ENCODE measurements around the gene SYNE1. TPM values are rescaled to one million over a fixed set of nuclear protein-coding genes. Genes with fewer than 3 reads are reported as not detected.

SYNE1 gene
- total RNA-seq, 1 donor from 2014 or later: 14.2 TPM

GRCh38 chr6:152272486-152272885 is 364.7 kb downstream of the SYNE1 start:
- H3K4me3 Mint-ChIP-seq (ENCODE audit: low read depth): no peak overlapping the region

GRCh38 chr6:152271776-152272464 is 365.2 kb downstream of the SYNE1 start:
- Mint-ChIP-seq H3K27me3 (ENCODE audit: low read depth) (no peaks in the 10 kb centered on the region), H3K36me3 (ENCODE audit: low read depth) (peaks cover 15% of the 10 kb centered on the region), H3K27ac (no peak overlapping the region), H3K4me1 (ENCODE audit: low read depth) (peaks cover 15% of the 10 kb centered on the region), H3K4me3 (ENCODE audit: low read depth) (no peak overlapping the region), H3K9me3 (no peaks in the 10 kb centered on the region)
- intact Hi-C loops (cut with micrococcal nuclease): no loop called here
- DNase-seq (ENCODE audit: low spot score): no peak

More at GRCh38 chr6:152272486-152272885, 364.7 kb downstream of the SYNE1 start:
- peaks cover 15% of the 10 kb centered on the region for H3K4me1 Mint-ChIP-seq (ENCODE audit: low read depth)
- H3K9me3 Mint-ChIP-seq: no peaks in the 10 kb centered on the region
- intact Hi-C loops (cut with micrococcal nuclease): no loop called here
- H3K27me3 Mint-ChIP-seq (ENCODE audit: low read depth): no peaks in the 10 kb centered on the region
- DNase-seq (ENCODE audit: low spot score): no peak
- peaks cover 14% of the 10 kb centered on the region for H3K36me3 Mint-ChIP-seq (ENCODE audit: low read depth)
- H3K27ac Mint-ChIP-seq: no peak overlapping the region

GRCh38 chr6:152270301-152270925 is 366.7 kb downstream of the SYNE1 start:
- no peaks in the 10 kb centered on the region for H3K27me3 Mint-ChIP-seq (ENCODE audit: low read depth)
- no peak overlapping the region for H3K4me3 Mint-ChIP-seq (ENCODE audit: low read depth)
- H3K36me3 Mint-ChIP-seq (ENCODE audit: low read depth): peaks cover 18% of the 10 kb centered on the region
- no peaks in the 10 kb centered on the region for H3K9me3 Mint-ChIP-seq
- H3K27ac Mint-ChIP-seq: no peak overlapping the region
- no peak for DNase-seq (ENCODE audit: low spot score)
- H3K4me1 Mint-ChIP-seq (ENCODE audit: low read depth): peaks cover 15% of the 10 kb centered on the region
- intact Hi-C loops (cut with micrococcal nuclease): no loop called here

- Mint-ChIP-seq H3K36me3 (ENCODE audit: low read depth) (peaks cover 21% of the 10 kb centered on the region), H3K9me3 (no peaks in the 10 kb centered on the region), H3K4me3 (ENCODE audit: low read depth) (no peak overlapping the region), H3K27ac (no peak overlapping the region), H3K27me3 (ENCODE audit: low read depth) (no peaks in the 10 kb centered on the region), H3K4me1 (ENCODE audit: low read depth) (peaks cover 15% of the 10 kb centered on the region)
- no peak for DNase-seq (ENCODE audit: low spot score)
- intact Hi-C loops (cut with micrococcal nuclease): loop anchor here (1.0 to 5.0 kb wide), 3 partner anchors 504 to 594 kb away; no protein-coding TSS in a partner anchor
Observed at GRCh38 chr6:152268846-152269442, 368.2 kb downstream of the SYNE1 start.

DNA sequence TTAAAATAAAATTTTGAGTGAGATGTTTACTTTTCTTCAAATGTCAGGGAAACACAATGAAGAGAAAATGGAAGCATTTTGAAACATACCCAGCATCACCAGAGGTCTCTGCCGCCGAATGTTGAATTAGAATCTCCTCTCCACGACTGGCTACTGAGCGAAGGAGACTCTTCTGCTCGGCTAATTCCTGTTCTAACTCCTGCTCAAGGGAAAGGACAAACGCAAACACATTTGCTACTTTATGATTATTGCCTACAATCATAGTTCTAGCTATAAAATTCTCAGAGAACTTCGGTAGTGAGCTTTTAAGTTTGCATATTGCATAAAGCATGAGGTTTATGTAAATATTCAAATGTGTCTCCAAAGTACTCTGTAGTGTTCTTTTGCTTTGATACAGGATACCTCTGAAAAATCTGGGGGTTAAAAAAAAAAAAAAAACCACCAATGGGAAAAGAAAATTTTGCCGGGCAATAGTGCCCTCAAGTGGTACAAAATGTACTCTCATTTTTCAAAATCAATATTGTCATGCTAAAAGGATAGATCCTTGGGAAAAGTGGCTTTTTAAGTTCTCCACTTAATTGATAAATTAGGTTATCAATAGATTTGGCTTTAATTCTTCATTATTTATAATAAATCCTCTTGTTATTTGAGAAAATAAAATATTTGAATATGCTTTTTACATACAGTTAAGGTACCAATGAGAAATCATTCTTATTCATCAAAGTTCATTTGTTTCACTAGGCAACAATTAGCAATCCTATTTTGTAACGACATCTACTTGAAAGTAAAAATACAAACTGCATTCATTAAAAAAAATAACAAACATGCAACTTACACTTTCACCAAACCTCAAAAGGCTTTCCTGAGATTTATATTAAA is 369.0 kb downstream of the SYNE1 start:
- Mint-ChIP-seq H3K9me3 (peaks cover under 1% of the 10 kb centered on the region), H3K27ac (no peak overlapping the region), H3K4me1 (ENCODE audit: low read depth) (peaks cover 15% of the 10 kb centered on the region), H3K27me3 (ENCODE audit: low read depth) (no peaks in the 10 kb centered on the region), H3K4me3 (ENCODE audit: low read depth) (no peak overlapping the region), H3K36me3 (ENCODE audit: low read depth) (peaks cover 27% of the 10 kb centered on the region)
- no peak for DNase-seq (ENCODE audit: low spot score)
- intact Hi-C loops (cut with micrococcal nuclease): loop anchor here (1.0 to 5.0 kb wide), 3 partner anchors 503 to 593 kb away; no protein-coding TSS in a partner anchor

- intact Hi-C loops (cut with micrococcal nuclease): loop anchor here (5.0 kb wide), 1 partner anchor 573 kb away; no protein-coding TSS in a partner anchor
- H3K36me3 Mint-ChIP-seq (ENCODE audit: low read depth): peaks cover 40% of the 10 kb centered on the region
- H3K9me3 Mint-ChIP-seq: peaks cover 14% of the 10 kb centered on the region
- peaks cover 2% of the 10 kb centered on the region for H3K4me1 Mint-ChIP-seq (ENCODE audit: low read depth)
- H3K4me3 Mint-ChIP-seq (ENCODE audit: low read depth): no peak overlapping the region
- H3K27ac Mint-ChIP-seq: no peak overlapping the region
- H3K27me3 Mint-ChIP-seq (ENCODE audit: low read depth): no peaks in the 10 kb centered on the region
- DNase-seq (ENCODE audit: low spot score): no peak
Observed at GRCh38 chr6:152265651-152266050, 371.5 kb downstream of the SYNE1 start.

DNA sequence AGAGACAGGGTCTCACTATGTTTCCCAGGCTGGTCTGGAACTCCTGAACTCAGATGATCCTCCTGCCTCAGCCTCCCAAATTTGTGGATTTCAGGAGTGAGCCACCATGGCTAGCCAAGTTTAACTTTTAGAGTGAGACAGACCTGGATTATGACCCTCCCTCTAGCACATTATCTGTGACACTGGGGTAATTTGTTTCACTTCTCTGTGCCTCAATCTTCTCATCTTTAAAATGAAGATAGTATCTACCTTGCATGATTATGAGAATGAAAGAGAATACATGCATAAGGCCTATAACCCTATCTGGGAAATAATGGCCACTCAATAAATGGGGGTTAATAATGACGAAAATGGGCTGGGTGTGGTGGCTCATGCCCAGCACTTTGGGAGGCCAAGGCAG is 373.6 kb downstream of the SYNE1 start:
- DNase-seq (ENCODE audit: low spot score): no peak
- H3K4me3 Mint-ChIP-seq (ENCODE audit: low read depth): no peak overlapping the region
- no peaks in the 10 kb centered on the region for H3K4me1 Mint-ChIP-seq (ENCODE audit: low read depth)
- peaks cover 14% of the 10 kb centered on the region for H3K9me3 Mint-ChIP-seq
- no peaks in the 10 kb centered on the region for H3K27me3 Mint-ChIP-seq (ENCODE audit: low read depth)
- H3K36me3 Mint-ChIP-seq (ENCODE audit: low read depth): peaks cover 51% of the 10 kb centered on the region
- no peak overlapping the region for H3K27ac Mint-ChIP-seq
- intact Hi-C loops (cut with micrococcal nuclease): no loop called here

DNA sequence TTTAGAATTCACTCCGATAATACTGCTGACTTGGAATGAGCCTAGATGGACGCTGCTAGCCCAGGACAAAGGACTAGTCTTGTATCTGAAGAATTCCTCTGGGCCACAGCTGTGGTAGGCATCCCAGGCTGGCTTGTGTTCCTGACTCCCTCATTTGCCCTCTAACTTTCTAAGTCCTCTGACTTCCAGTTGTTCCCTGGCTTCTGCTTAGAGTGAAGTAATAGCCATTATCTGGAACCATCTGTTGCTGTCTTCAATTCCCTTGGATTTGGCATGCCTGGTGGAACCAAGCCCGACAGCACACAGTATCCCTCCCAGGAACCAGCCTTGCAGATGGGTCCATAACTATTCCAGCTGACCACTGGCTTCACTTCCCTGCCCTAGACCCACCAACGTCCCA is 376.0 kb downstream of the SYNE1 start:
- DNase-seq (ENCODE audit: low spot score): no peak
- intact Hi-C loops (cut with micrococcal nuclease): no loop called here

DNA sequence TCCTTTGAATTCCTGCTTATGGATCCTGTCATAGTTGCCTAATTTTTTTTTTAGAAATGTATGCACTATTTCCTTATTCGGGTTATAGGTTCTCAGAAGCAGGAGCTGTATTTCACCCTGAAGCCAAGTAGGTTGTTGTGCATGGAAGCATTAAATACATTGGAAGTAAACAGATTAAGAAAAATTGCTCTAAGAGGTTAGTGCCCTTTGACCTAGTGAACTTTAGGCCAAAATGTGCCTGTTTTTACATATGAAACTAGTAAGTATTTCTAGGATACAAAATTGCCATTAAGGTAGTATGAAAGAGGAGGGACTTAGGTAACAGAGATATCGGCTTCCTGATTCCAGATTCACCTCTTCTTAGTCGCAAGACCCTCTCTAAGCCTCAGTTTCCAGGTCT is 377.9 kb downstream of the SYNE1 start:
- no peak for DNase-seq (ENCODE audit: low spot score)
- H3K36me3 Mint-ChIP-seq (ENCODE audit: low read depth): peaks cover 67% of the 10 kb centered on the region
- peaks cover 14% of the 10 kb centered on the region for H3K9me3 Mint-ChIP-seq
- H3K4me1 Mint-ChIP-seq (ENCODE audit: low read depth): no peaks in the 10 kb centered on the region
- intact Hi-C loops (cut with micrococcal nuclease): no loop called here
- no peaks in the 10 kb centered on the region for H3K27me3 Mint-ChIP-seq (ENCODE audit: low read depth)
- no peak overlapping the region for H3K27ac Mint-ChIP-seq
- no peak overlapping the region for H3K4me3 Mint-ChIP-seq (ENCODE audit: low read depth)

More for the DNA sequence above, 376.0 kb downstream of the SYNE1 start:
- Mint-ChIP-seq H3K27ac (no peak overlapping the region), H3K9me3 (peaks cover 14% of the 10 kb centered on the region), H3K4me3 (ENCODE audit: low read depth) (no peak overlapping the region), H3K4me1 (ENCODE audit: low read depth) (no peaks in the 10 kb centered on the region), H3K36me3 (ENCODE audit: low read depth) (peaks cover 62% of the 10 kb centered on the region), H3K27me3 (ENCODE audit: low read depth) (no peaks in the 10 kb centered on the region)

DNA sequence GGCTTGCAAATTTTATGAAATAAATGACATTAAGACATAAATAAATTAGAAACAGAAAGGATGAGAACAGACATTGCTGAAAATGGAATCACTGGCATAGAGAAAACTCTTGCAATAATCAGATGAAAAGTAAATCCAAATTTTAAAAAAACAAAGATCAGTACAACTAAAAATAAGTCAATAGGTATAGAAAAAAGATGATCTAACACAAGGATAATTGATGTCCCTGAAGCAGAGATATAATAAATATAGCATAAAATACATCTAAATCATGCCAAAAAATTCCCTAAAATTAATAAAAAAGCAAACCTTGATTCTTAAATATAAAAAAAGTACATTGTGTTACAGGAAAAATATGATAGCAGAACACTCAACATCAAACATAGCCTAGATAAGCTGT is 379.6 kb downstream of the SYNE1 start:
- peaks cover 7% of the 10 kb centered on the region for H3K9me3 Mint-ChIP-seq
- no peaks in the 10 kb centered on the region for H3K4me1 Mint-ChIP-seq (ENCODE audit: low read depth)
- no peak overlapping the region for H3K4me3 Mint-ChIP-seq (ENCODE audit: low read depth)
- H3K27ac Mint-ChIP-seq: no peak overlapping the region
- DNase-seq (ENCODE audit: low spot score): no peak
- H3K27me3 Mint-ChIP-seq (ENCODE audit: low read depth): no peaks in the 10 kb centered on the region
- H3K36me3 Mint-ChIP-seq (ENCODE audit: low read depth): peaks cover 64% of the 10 kb centered on the region
- intact Hi-C loops (cut with micrococcal nuclease): no loop called here

GRCh38 chr6:152250127-152250526 is 387.0 kb downstream of the SYNE1 start:
- intact Hi-C loops (cut with micrococcal nuclease): no loop called here

DNA sequence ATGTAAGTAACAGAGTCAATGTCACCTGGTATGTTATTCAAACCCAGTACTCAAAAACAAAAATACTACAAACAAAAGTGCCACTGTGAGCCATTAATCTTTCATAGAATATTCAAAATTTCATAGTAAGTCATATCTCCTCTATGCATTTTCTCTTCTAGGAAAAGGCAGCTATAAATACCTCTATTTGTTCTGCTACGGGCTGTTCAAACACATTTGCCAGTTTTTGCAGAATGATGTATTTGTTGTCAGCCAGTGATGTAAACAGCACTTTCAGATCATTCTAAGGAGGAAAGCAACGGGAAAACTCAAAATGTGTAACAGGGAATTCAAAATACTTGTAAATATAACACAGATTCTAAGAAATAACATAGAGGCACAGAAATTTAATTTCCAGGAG is 388.2 kb downstream of the SYNE1 start:
- Mint-ChIP-seq H3K4me1 (ENCODE audit: low read depth) (no peaks in the 10 kb centered on the region), H3K27me3 (ENCODE audit: low read depth) (no peaks in the 10 kb centered on the region), H3K27ac (no peak overlapping the region), H3K4me3 (ENCODE audit: low read depth) (no peak overlapping the region), H3K36me3 (ENCODE audit: low read depth) (peaks cover 16% of the 10 kb centered on the region), H3K9me3 (no peaks in the 10 kb centered on the region)
- intact Hi-C loops (cut with micrococcal nuclease): no loop called here
- no peak for DNase-seq (ENCODE audit: low spot score)

More at GRCh38 chr6:152250127-152250526, 387.0 kb downstream of the SYNE1 start:
- Mint-ChIP-seq H3K4me1 (ENCODE audit: low read depth) (no peaks in the 10 kb centered on the region), H3K27me3 (ENCODE audit: low read depth) (no peaks in the 10 kb centered on the region), H3K4me3 (ENCODE audit: low read depth) (no peak overlapping the region), H3K27ac (no peak overlapping the region), H3K36me3 (ENCODE audit: low read depth) (peaks cover 18% of the 10 kb centered on the region), H3K9me3 (no peaks in the 10 kb centered on the region)
- DNase-seq (ENCODE audit: low spot score): no peak

Data from activated T-helper 2 cell treated with anti-CD3 and anti-CD28 coated beads, Interferon-gamma antibody, Interleukin-2, Interleukin-4, amounts not matched to agents 10 μg/mL and 5 μg/mL and 100 μg/mL, durations not matched to agents 14 hours and 24 hours and 36 hours (primary cell).